Activated CD8-positive, alpha-beta memory T cell treated with anti-CD3 and anti-CD28 coated beads for 36 hours (primary cell): ENCODE results near the gene ST14. TPM values are rescaled to one million over a fixed set of nuclear protein-coding genes. Genes with fewer than 3 reads are reported as not detected.
"Not testable (repeated sequence)": the region's sequence is repeated elsewhere in the genome, so short reads cannot be mapped to it uniquely, and the experiment has no call there.

Experiments
- CTCF ChIA-PET: fragments of 350-600 bp; sonication (Branson Sonifier 250); formaldehyde crosslinking; loops from one replicate; lab custom pipeline; 2021; ENCODE audit warnings: antibody characterized with exemption; lab: Charles Lee
- POLR2A ChIA-PET: fragments of 350-600 bp; sonication (Branson Sonifier 250); formaldehyde crosslinking; loops from one replicate; lab custom pipeline; 2021; ENCODE audit warnings: antibody characterized with exemption; lab: Charles Lee
- total RNA-seq, 2 experiments: library from RNA; stranded (reverse); gene quantifications; one replicate each; pipeline ENCODE4 v1.2.3, GENCODE V29; 2021

Gene ST14
- total RNA-seq, 2 experiments from 2014 or later = 0.06 TPM; not detected in 1

DNA sequence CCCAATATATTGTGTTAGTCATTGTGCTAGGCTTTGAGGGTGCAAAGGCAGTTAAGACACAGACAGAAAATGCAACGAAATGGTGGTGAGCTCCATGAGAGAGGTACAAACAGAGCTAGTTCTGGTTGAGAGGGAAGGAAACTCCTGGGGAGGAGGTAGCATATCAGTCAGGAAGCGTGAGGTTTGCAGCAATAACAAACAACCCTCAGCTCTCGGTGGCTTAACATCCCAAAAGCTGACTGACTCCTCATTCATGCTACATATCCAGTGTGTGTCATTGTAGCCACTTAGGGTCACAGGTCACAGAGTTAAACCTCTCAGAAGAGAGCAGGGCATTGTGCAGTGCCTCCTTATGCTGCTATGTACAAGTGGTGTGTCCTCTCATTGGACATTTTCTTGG lies 1.7 kb upstream of the ST14 start:
- POLR2A ChIA-PET = no interaction called here
- CTCF ChIA-PET = interaction anchor here (0.7 kb wide), 1 partner anchor 676 kb away, joined by 3 read pairs; no protein-coding TSS in a partner anchor

DNA sequence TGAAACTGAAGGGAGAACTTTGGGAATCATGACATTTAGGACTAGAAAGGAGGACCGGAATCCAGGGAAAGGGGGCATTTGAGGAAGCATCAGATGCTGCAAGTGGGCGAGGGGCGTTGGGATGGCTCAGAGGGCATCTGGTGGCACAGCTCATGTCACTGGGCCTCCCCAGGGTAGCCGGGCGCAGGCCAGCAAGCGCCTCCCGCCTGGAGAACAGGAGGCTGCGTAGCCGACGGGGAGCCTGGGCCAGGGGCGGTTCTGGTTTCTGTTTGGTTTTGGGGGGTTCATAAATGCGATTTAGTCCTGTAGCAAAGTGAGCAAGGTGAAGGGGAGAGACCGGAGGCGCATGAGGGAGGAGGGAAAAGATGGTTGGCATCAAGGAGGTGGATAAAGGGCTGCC lies 443 bp upstream of the ST14 start:
- ChIA-PET POLR2A (no interaction called here), CTCF (no interaction called here)

DNA sequence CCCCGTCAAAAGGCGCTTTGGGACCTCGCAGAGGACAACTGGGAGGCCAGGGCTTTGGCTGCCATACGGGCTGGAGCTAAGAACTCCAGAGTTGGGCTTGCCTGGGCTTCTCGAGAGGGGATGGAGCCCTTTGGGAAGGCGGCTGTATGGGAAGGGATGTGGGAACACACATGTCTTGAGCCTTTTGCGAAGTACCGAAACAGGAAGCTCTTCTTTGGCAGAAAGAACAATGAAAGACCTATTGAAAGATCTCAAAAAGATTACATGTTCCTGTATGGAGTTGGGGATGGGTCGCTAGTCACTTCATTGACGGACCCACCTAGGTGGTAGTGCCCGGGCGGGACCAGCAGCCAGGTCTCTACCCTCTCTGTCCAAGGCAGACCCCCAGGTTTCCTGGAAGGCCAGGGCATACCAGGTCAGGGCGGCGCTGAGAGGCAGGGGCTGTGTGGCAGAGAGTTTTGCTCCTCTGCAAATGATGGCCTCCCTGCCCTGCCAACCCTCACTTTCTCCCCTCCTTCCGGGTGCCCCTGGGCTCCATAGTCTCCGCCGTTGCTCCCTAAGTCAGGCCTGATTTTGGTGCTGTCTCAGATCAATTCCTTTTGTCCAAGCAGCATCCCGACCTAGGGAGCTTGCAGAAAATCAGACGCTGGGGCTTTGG lies 1.0 kb downstream of the ST14 start:
- POLR2A ChIA-PET = no interaction called here
- CTCF ChIA-PET = interaction anchor here (1.1 kb wide), 1 partner anchor 28 kb away, joined by 3 read pairs; no protein-coding TSS in a partner anchor

DNA sequence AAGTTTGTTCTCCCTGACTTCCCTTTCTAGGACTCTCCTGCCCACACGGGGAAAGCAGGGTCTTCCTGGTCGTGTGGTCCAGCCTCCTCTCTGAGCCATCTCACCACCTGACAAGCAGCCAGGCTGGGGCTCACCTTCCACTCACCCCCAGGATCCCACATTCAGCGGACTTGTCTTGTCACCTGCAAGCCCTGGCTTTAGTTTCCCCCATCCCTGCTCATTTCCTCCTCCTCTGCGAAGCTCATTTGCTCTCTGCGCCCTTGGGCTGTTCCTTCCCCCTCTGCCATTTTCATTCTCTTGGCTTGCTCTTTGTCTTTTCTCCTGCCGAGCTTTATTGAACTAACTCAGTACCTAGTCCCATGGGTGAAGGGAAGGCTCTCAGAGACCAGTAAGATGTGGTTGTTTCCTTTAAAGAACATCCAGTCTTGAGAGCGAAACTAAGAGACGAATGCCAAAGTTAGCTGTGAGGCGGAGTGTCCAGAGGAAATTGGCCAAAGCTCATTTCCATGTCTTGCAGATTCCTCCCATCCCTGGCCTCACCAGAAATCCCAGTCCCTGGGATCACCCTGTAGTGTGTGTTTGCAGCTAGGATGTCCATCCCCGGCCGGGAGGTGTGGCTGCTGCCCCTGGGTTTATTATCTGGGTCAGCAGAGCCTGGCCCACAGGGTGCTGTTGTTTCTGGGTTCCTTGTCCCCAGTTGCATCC lies 2.0 kb downstream of the ST14 start:
- POLR2A ChIA-PET = no interaction called here

DNA sequence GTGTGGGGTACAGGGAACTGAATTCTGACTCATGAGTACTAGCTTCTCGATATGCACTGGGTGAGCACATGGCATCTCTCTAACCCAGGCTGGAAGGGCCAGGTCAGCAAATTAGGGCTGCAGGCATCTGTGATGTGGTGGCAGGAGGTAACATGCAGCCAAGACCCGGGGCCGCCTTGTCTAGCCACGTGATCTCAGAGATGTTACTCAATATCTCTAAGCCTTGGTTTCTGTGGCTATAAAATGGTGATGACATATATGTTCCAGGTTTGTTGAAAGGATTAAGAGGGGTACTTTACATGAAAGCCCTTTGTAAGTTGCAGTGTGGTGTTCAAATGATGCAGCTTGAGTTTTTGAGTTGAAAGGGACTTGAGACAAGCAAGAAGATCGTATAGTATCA lies 3.2 kb downstream of the ST14 start:
- ChIA-PET CTCF (no interaction called here), POLR2A (no interaction called here)

More for the DNA sequence above, 2.0 kb downstream of the ST14 start:
- CTCF ChIA-PET = no interaction called here

DNA sequence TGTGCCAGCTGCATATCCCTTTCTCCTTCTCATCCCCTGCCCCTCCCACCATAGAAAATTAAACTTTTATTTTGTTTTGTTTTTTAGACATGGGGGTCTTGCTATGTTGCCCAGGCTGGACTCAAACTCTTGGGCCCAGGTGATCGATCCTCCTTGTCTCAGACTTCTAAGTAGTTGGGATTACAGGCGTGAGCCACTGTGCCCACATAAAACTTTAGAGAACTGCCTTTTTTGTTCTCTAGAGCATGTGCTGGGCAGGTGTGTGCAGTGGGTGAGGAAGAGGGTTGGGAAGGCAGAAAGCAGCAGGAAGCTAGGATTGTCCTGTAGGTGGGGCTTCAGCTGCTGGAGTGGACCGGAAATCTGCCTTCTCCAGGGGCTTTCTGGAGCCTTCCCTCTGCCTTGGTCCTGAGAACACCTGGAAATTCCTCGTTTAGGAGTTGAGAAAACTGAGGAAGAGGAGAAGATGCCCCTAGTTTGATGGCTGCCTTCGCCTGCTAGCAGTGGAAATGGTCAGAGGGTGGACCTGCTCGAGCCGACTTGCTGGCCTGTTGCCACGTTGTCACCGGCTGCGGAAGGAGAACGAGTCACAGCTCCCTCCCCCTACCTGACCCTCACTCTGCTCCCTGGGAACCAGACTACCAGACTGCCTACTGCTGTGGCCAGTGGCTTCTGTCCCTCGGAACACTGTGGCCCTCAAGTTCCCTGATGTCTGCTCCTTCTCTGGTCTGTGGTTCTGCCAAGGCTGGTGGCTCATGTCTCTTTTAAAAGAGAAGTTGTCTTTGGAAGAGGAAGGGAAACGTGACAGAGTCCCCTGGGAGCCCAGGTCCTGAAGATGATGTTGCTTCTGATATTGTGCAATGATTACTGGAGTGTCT lies 4.0 kb downstream of the ST14 start:
- CTCF ChIA-PET = no interaction called here

DNA sequence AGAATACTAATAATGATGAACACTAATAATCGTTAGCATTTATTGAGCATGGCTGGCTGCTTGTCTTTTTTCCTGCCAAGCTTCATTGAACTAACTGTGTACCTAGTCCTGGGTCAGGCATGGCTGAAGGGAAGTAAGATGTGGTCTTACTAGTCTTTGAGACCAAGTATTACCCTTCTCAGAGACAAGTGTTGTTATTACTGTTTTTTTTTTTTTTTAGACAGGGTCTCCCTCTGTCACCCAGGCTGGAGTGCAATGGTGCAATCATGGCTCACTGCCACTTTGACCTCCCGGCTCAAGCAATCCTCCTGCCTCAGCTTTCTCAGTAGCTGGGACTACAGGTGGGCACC lies 4.6 kb downstream of the ST14 start:
- CTCF ChIA-PET = interaction anchor here (0.7 kb wide), 1 partner anchor 40 kb away, joined by 3 read pairs; no protein-coding TSS in a partner anchor
- POLR2A ChIA-PET = no interaction called here

More for the DNA sequence above, 4.0 kb downstream of the ST14 start:
- POLR2A ChIA-PET = no interaction called here

DNA sequence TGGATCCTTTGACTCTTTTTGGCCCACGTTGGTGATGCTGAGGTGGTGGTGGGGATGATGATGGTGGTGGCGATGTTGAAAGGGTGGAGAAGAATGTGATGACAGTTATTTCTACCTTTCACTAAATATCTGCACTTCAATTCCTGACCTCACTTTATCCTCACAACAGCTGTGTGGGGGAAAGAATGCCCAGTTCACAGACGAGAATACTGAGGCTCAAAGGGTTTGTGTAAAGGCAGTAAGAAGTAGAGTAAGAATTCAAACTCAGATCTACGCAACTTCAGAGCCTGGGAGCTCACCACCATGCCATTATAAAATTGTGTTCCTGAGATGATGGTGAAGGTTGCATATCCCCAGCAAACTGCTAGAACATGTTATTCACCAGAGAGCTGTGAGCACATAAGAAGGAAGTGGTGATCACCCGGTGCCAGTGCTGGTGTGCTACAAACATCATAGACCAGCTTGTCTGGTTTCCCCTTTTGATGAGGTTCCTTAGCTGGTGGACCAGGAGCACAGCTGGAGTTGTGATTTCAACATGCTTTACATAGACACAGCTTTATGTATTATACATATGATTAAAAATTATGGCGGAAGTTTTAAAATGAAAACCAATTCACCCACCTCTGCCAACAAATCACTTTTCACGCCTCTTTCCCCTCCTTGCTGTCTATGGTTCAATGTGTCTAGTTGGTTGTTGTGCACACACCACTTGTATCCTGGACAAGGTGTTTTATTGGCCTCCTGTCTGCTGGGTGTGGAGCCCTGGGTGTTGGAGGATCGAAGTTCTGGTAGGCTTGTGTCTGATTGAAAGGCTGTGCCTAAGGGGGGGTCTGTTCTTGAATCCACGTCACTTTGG lies 6.2 kb downstream of the ST14 start:
- ChIA-PET CTCF (no interaction called here), POLR2A (no interaction called here)

DNA sequence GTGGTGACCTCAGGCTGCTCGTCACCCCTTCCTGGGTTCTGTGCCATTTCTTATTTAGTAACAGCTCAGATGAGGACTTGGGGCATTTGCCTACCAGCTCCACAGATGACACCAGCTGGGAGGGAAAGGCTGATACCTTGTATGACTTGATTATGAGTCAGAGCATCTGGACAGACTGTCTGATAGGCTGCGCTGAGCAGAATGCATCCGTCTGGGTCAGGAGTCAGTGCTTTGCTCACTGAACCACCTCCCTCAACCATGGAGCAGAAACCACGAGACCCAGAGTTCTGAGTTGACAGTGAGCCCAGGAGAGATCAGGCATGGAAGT lies 6.8 kb downstream of the ST14 start:
- ChIA-PET CTCF (no interaction called here), POLR2A (no interaction called here)

DNA sequence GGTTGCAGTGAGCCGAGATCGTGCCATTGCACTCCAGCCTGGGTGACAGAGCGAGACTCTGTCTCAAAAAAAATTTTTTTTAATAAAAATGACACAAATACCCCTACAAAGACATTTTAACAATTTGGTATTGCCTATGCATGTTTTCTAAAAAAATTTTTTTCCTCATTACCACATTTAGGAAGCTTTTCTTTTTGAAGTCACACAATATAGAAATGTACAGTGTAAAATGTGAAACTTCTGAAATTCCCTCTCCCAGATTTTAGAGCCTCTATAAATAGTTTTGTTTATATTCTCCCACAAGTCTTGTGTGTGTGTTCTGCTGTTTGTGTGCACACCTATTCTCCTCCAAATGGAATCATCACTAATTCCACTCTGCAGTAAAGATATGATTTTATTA lies 7.6 kb downstream of the ST14 start:
- CTCF ChIA-PET = no interaction called here

DNA sequence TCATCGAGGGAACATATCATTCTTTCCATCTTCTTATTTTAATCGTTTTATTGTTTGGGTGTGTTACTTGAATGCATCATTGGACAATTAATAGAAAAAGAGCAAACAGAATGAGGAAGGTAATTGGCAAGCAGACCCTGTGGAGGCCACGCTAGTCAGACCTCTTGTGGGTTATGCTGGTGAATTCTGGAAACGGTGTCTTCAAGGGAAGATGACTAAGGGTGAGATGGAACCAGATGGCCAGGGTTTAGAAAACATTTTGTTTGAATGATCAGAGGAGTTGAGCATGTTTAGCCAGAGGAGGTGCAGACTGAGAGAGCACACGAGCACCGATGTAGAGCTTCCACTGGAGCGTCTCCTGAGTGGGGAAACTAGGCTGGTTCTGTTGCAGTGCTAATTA lies 8.5 kb downstream of the ST14 start:
- CTCF ChIA-PET = no interaction called here
- POLR2A ChIA-PET = interaction anchor here (0.6 kb wide), 1 partner anchor 487 kb away, joined by 3 read pairs; no protein-coding TSS in a partner anchor

More for the DNA sequence above, 7.6 kb downstream of the ST14 start:
- POLR2A ChIA-PET = no interaction called here

DNA sequence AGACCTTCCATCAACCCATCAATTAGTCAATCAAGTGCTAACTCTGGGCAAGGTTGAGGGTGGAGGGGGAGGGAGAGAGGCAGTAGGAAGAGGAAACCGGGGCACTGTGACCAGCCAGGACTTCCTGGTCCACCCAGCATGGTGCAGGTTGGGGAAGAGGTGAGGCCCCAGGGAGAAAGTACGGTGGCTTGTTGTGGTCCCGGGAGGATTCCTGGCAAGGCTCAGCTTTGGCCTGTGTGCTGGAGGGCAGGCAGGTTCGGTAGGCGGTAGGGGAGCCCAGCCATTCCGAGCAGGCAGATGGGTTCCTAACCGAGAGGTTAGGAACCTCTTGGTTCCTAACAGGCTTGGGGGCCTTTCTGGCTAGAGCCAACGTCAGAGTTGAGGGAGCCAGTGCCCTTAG lies 10.8 kb downstream of the ST14 start:
- ChIA-PET POLR2A (no interaction called here), CTCF (no interaction called here)

DNA sequence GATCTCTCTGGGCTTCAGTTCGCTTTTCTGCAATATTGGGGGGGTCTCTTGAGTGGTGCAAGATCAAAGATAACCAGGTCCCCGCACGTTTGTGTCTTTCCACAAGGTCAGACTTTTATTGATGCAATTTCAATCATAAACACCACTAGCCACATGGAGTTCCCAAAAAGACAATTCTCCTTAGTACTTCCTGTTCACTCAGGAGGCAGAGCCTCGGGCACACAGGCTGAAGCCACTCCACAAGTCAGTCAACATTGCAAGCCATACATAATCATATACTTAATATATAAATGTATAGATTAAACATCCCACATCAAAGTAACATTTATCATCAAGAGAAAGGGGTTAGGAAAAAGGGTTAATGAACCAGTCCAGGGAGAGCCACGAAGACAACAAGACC lies 12.0 kb downstream of the ST14 start:
- CTCF ChIA-PET = no interaction called here
- POLR2A ChIA-PET = no interaction called here

DNA sequence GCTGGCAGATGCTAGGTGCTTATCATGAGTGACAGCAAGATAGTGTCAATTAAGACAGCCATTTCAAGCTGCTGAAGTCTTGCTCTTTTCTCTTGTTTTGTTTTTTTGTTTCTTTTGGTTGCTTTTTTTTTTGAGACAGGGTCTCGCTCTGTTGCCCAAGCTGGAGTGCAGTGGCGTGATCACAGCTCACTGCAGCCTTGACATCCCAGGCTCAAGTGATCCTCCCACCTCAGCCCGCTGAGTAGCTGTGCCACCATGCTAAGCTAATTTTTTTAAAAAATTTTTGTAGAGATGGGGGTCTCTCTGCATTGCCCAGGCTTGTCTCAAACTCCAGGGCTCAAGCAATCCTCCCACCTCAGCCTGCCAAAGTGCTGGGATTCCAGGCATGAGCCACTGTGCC lies 12.4 kb downstream of the ST14 start:
- POLR2A ChIA-PET = not testable (repeated sequence)
- CTCF ChIA-PET = interaction anchor here (0.6 kb wide), 1 partner anchor 41 kb away, joined by 4 read pairs; no protein-coding TSS in a partner anchor

DNA sequence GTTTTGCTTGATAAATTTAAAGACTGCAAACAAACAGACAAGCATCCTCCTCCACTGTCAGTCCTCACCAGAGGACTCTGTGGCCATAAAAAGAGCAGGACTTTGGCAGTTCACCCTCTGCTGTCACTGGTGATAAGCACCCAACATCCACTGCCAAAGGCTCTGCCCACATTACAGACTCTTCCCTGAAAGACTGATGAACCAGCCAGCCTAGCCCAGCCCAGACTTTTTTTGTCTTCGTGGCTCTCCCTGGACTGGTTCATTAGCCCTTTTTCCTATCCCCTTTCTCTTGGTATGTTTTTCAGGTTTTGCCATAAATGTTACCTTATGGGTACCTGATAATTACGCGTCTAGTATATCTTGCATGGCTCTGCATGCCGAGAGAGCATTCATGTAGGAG lies 15.1 kb downstream of the ST14 start:
- CTCF ChIA-PET = no interaction called here

DNA sequence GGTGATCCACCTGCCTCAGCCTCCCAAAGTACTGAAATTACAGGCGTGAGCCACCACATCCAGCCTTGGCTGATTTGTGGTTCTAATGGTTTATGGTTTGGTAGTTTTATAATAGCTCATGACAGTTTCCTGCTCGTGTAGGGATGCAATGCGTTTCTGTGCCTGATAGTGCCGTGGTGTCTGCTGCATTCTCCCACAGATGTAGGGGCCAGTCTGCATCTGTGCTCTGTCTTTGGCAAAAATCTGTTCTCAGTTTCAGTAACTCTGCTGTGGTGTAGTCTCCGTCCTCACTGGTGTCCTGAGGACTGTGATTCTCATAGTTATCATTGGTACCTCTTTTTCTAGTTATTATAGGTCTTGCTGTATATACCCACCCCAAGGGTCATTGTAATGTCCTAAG lies 16.3 kb downstream of the ST14 start:
- ChIA-PET CTCF (no interaction called here), POLR2A (no interaction called here)

More for the DNA sequence above, 15.1 kb downstream of the ST14 start:
- POLR2A ChIA-PET = no interaction called here

DNA sequence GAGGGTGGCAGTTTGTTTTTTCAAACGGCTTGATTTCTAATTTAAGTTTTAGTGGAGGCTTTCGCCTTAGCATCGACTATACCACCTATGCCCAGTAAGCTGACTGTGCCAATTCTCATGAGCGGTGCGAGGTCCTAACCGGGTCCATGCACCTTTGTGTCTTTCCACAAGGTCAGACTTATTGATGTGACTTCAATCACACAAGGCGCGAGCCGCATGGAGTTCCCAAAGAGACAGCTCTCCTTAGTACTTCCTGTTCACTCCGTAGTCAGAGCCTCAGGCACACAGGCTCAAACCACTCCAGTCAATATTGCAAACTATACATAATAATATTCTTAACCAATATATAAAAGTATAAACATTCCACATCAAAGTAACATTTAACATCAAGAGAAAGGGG lies 18.2 kb downstream of the ST14 start:
- ChIA-PET CTCF (no interaction called here), POLR2A (no interaction called here)

DNA sequence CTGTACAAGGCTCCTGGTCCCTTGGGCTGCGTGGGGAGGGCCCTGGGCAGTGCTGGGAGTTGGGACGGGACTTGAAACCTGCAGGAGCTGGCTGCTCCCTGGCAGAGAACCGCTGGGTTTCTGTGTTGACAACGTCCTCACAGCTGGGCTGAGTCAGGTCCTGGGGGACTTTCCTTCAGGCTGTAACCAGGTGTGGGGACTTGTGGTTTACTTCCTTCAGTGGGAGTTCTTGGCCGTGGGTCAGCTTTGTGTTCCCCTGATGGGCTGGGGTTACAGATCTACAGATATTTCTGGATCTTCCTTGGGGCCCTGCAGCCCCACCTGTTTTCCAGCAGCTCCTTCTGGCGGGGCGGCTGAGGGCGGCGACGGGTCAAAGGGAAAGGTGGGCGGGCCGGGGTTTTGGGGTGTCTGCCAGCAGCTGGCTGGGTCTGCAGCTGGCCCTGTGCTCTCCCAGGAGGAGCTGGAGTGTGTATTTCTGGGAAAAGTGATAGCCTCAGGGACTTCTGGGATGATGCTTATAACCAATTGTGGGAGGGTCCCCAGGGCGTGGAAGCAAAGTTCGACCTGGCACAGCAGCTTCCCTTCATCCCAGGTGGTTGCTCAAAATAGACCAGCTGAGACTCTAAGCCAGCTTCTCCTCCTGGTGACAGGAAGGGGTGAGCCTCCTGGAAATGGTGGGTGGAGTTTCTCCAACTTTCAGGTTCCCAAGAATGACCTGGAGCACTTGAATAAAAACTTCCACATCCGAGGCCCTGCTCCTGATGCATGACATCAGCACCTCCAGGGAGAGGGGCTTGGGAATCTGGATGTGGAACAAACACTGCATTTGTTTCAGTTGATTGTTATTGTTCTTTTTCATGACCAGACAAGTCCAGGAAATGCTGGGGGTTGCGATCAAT lies 19.1 kb downstream of the ST14 start:
- ChIA-PET POLR2A (no interaction called here), CTCF (no interaction called here)
